A549 (cell line): ENCODE measurements around the gene PLA2G1B.

ENCODE experiments used
- CEBPB ChIP-seq, 2 experiments: fragments of >200 bp in 1 of 2; sonication (Bioruptor Twin) in 1 of 2; formaldehyde crosslinking in 1 of 2; IDR thresholded peaks; 2 replicates each; pipeline ENCODE4 v1.6.1; 2012 to 2016
- CHD2 ChIP-seq: fragments of 150-350 bp; IDR thresholded peaks from 2 replicates; pipeline ENCODE4 v1.6.1; 2014; ENCODE audit warnings: low read length; ENCODE audit not compliant: partially characterized antibody
- FOSL2 ChIP-seq, 2 experiments: fragments of 450-650 bp in 1 of 2; fragments of >200 bp in 1 of 2; sonication (Bioruptor Twin) in 1 of 2; formaldehyde crosslinking; IDR thresholded peaks; 2 replicates each; pipeline versions ENCODE4 v1.5.0 to v1.6.1; 2016 to 2020; ENCODE audit warnings: mild to moderate bottlenecking in 1 of 2, moderate library complexity in 1 of 2
- HMGXB4 ChIP-seq: fragments of 250-450 bp; sonication (Bioruptor Pico); IDR thresholded peaks from 2 replicates; pipeline ENCODE4 v1.5.0; 2021; ENCODE audit warnings: mild to moderate bottlenecking, moderate library complexity, borderline replicate concordance
- HOXB13 ChIP-seq: fragments of 250-450 bp; sonication (Bioruptor Pico); IDR thresholded peaks from 2 replicates; pipeline ENCODE4 v1.5.0; 2020; ENCODE audit warnings: low read depth, mild to moderate bottlenecking, moderate library complexity
- MAX ChIP-seq: IDR thresholded peaks from 2 replicates; pipeline ENCODE4 v1.6.1; 2012
- POLR2A ChIP-seq: IDR thresholded peaks from 2 replicates; pipeline ENCODE4 v1.6.1; 2012; ENCODE audit warnings: mild to moderate bottlenecking, low read length
- TP53 ChIP-seq: fragments of 250-450 bp; sonication (Bioruptor Pico); IDR thresholded peaks from 2 replicates; pipeline ENCODE4 v1.5.0; 2021; ENCODE audit warnings: mild to moderate bottlenecking, moderate library complexity
- ZFP36 ChIP-seq: fragments of 450-650 bp; IDR thresholded peaks from 2 replicates; pipeline ENCODE4 v1.6.1; 2014; ENCODE audit warnings: borderline replicate concordance; ENCODE audit not compliant: partially characterized antibody
- TF ChIP-seq, protein P1 (sequence below): fragments of >200 bp; sonication (Bioruptor Twin); formaldehyde crosslinking; IDR thresholded peaks from 3 replicates; pipeline ENCODE4 v1.5.1; 2016

DNA sequence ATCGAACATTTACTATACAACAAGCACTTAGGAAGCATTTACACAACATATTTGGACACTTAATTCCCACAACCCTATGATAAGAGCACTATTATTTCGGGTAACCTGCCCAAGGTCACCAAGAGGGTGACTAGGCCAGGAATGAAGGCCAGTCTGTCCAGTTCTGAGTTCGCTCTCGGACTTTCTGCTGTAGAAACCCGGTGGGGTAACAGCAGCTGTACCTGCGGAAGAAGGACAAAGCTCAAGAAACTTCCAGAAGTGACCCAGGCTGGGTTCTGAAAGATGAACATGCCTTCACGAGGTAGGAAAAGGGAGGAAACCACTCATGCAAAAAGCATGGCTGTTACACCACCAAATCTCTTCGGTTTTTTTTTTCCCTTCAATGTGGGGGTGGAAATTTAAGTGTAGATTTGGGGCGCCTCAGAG lies 10.8 kb downstream of the PLA2G1B start:
- TF ChIP-seq, protein P1, sequence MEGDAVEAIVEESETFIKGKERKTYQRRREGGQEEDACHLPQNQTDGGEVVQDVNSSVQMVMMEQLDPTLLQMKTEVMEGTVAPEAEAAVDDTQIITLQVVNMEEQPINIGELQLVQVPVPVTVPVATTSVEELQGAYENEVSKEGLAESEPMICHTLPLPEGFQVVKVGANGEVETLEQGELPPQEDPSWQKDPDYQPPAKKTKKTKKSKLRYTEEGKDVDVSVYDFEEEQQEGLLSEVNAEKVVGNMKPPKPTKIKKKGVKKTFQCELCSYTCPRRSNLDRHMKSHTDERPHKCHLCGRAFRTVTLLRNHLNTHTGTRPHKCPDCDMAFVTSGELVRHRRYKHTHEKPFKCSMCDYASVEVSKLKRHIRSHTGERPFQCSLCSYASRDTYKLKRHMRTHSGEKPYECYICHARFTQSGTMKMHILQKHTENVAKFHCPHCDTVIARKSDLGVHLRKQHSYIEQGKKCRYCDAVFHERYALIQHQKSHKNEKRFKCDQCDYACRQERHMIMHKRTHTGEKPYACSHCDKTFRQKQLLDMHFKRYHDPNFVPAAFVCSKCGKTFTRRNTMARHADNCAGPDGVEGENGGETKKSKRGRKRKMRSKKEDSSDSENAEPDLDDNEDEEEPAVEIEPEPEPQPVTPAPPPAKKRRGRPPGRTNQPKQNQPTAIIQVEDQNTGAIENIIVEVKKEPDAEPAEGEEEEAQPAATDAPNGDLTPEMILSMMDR: no peak
- TF ChIP-seq POLR2A (no peak), HOXB13 (CRISPR knock-in tag) (no peak), MAX (no peak), CHD2 (no peak), HMGXB4 (CRISPR knock-in tag) (no peak), ZFP36 (no peak), FOSL2 (IDR thresholded peaks at IDR 0.05) (no peak), FOSL2 (CRISPR knock-in tag; IDR thresholded peaks at IDR 0.05) (no peak), TP53 (CRISPR knock-in tag) (no peak), CEBPB (IDR thresholded peaks at IDR 0.05) (no peak)
